SH-SY5Y (cell line): ENCODE data around the gene RPRD1B.

ENCODE experiments used
- GATA2 ChIP-seq: IDR thresholded peaks from 2 replicates; pipeline ENCODE4 v1.6.1; 2011; ENCODE audit warnings: mild to moderate bottlenecking, low read depth, low read length
- GATA3 ChIP-seq: IDR thresholded peaks from 2 replicates; pipeline ENCODE4 v1.6.1; 2011; ENCODE audit warnings: low read depth, mild to moderate bottlenecking, low read length, moderate library complexity

The RPRD1B gene

DNA sequence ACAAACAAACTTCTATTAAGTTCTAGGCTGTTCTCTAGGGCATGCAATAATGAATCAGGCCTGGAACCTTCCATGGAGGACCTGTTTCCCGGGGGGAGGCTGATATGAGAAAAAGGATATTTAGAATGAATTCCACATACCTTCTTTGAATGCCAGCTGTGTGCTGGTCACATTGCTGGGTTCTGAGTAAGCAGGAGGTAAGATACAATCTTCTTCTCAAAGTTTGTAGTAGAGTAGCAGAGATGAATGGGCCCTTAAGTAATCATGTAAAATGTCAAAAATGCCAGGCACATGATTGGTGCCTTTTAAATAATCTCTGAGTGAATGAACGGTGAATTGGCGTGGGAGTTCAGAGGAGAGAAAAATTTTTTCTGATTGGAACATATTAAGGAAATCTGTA is 84.1 kb downstream of the RPRD1B start:
- TF ChIP-seq GATA2 (no peak), GATA3 (no peak)

DNA sequence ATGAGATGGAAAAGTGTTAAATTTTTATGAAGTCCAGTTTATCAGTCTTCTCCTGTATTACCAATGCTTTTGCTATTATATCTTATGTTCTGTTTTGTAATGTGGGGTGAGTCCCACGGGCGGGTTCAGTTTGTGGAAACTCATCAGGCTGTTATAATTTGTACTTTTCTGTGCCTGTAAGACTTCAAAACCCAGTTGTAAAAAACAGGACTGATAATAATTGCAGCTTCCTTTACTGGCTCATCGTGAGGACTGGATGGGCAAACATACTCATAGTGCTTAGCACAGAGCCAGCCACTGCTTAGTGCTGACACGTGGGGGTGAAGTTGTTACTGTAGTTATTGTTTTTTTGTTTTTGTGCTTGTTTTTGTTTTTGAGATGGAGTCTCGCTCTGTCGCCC is 85.9 kb downstream of the RPRD1B start:
- TF ChIP-seq GATA2: no peak
- TF ChIP-seq GATA3: no peak

GRCh38 chr20:38120625-38120988 is 87.1 kb downstream of the RPRD1B start:
- TF ChIP-seq GATA2 (no peak), GATA3 (no peak)

GRCh38 chr20:38121741-38122140 is 88.2 kb downstream of the RPRD1B start:
- TF ChIP-seq GATA2 (no peak), GATA3 (no peak)

DNA sequence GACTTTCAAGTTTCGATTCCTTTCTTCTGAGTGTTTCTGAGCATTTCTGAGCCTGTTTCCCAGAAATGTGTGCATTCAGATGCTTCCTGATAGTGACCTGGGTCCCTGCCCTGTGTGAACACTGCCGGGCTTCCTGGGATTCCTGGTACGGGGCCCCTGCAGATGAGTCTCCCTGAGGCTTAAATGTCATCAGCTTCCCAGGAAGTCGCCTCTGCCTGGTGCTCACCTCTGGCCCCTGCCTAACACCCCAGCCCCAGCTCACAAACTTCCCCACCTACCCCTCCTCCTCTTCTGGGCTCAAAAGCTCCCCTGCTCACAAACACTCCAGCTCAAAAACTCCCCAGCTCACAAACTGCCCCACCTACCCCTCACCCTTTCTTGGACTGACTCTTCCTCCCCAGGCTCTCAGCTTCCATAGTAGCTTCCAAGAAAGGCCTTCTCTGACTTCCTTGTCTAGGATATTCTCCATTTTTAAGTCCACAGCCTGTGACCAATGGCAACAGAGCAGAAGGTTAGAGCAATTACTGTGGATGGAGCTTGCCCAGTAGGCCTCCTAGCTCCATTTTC is 89.6 kb downstream of the RPRD1B start:
- TF ChIP-seq GATA3: no peak
- TF ChIP-seq GATA2: no peak

GRCh38 chr20:38125157-38126056 is 91.9 kb downstream of the RPRD1B start:
- no peak for TF ChIP-seq GATA2
- TF ChIP-seq GATA3: no peak

DNA sequence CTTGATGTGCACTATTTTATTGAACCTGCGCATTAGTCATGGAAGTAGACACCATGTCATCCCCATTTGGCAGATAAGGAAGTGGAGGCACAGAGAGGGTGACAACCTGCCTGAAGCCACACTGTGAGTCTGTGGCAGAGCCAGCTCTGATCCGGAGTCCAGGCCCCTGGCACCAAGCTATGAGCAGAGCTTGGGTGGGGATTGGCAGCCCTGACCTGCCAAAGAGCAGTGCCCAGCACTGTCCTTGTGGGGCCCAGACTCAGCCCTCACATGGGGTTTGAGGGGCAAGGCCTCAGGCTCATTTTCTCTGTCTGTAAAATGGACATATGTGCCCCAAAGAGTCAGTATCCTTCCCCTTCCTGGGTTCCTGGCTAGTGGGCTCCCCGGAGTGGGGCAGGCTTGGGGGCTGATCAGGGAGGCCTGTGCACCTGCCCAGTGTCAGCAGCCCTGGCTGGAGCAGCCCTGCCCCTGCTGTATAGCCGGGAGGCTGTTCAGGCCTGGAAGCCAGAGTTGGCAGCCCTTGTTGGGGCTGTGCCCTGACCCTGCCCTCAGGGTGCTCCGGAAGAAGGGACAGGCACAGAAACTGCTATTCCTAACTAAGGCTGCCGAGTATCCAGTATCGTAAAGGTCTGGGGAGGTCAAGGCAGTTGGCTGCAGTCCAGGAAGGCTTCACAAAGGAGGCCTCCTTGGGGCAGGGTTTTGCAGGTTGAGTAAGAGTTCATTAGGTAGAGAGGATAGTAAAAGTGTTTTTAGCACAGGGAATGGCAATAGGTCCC is 92.8 kb downstream of the RPRD1B start:
- TF ChIP-seq GATA3: no peak
- no peak for TF ChIP-seq GATA2

GRCh38 chr20:38126932-38127621 is 93.5 kb downstream of the RPRD1B start:
- no peak for TF ChIP-seq GATA3

DNA sequence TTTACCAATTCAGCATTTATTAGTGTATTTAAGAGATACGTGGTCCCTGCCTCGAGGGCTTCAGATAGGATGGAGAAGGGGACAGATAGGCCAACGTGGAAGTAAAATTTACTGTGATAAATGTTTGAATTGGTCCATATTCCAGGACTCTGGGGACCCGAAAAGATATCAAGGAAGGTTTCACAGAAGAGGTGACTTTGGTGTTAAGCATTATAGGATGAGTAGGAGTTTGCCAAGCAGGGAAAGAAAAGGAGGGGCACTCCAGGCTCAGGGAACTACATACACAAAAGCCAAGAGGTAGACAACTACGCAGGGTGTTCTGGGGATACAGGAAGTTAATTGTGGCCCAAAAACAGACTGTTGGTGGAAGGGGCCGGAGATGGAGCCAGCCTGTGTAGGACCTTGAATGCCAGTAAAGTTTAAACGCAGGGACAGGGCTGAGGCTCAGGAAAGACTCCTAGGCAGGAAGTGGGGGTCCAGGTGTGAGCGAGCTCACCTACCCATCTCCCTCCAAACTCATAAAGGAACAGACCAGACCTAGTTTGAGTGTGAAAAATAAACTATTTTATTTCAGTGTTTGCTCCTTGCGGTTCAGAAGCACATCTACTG is 94.5 kb downstream of the RPRD1B start:
- no peak for TF ChIP-seq GATA2
- no peak for TF ChIP-seq GATA3

DNA sequence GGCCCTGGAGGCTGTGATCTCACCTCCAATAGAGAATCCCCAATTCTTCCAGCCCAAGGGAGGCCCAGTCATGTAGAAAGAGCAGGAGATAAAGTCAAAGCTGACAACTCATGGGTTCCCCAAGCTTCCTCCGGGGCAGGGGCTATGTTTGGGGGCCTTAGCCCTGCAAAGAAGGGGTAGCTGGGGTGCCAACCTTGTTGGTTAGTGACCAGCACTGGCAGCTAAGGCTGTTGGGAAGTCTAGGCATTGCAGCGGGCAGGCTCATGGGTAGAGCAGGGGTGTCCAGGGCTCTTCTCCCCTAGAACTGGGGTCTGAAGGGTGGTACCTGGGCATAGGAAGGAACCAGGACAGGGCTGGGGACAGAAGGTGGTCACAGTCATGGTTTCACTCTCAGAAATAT is 95.1 kb downstream of the RPRD1B start:
- TF ChIP-seq GATA2 (no peak), GATA3 (no peak)

GRCh38 chr20:38129248-38129865 is 95.8 kb downstream of the RPRD1B start:
- TF ChIP-seq GATA3: no peak
- TF ChIP-seq GATA2: no peak

GRCh38 chr20:38129893-38130609 is 96.5 kb downstream of the RPRD1B start:
- TF ChIP-seq GATA3 (no peak), GATA2 (no peak)
